ENCODE measurements around the gene ZBTB20.

ZBTB20 gene

GRCh38 chr3:114632757-114633424 is 514.2 kb downstream of the ZBTB20 start:
- no peak for DNase-seq (ENCODE audit: low read depth in 2 of 2)

- DNase-seq (ENCODE audit: low read depth in 2 of 2): no peak
These were observed 519.3 kb downstream of the ZBTB20 start for GRCh38 chr3:114627770-114628169.

GRCh38 chr3:114626751-114627150 is 520.3 kb downstream of the ZBTB20 start:
- no peak for DNase-seq (ENCODE audit: low read depth in 2 of 2)

DNA sequence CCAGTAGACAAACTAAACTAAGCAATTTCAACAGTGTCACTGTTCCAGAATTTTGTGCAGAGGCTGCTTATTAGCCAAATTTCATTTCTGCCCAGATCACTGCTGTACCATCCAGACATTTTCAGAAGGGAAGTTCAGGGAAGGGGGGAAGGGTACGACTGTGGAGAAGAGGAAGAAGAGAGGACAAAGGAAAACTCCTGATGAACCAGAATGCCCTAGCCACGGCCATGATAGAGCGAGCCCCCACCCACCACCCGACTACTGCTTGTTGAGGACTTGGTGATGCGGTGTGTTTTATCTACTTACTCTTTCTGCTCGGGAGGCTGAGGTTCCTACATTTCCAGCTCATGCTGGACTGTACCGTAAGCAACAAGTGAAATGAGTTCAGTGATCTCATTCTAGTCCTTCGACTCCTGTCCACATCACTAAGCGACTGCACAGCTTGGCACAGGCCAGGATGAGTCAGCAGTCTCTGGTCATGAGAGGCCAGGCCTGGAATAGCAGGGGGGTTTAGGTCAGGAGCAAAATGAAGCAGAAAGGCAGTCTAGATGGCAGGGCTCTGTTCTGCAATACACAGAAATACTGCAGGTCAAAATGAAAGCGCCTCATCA is 522.4 kb downstream of the ZBTB20 start:
- DNase-seq (ENCODE audit: low read depth in 2 of 2): peak; percentile 62 to 65

DNA sequence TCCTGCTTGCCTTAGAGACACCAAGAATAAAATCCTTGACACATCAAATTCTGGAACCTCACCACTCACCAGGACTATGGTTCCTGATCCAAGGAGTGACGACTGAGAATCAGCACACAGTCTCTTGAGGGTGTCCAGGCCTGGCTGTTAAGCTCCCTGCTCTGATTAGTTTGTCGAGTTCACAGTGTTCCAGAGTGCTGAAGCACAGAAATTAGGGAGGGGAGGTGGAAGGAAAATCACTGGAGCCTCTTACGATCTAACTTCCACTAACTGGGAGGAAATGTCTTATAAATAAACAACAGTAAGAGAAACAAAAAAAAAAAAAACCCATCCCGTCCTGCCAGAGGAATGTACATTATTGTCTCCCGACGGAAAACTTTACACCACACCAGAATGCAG is 523.0 kb downstream of the ZBTB20 start:
- DNase-seq (ENCODE audit: low read depth in 2 of 2): no peak

- DNase-seq (ENCODE audit: low read depth in 2 of 2): no peak
These were observed 523.6 kb downstream of the ZBTB20 start for GRCh38 chr3:114623420-114624046.

GRCh38 chr3:114622001-114622400 is 525.1 kb downstream of the ZBTB20 start:
- DNase-seq (ENCODE audit: low read depth in 2 of 2): no peak

DNA sequence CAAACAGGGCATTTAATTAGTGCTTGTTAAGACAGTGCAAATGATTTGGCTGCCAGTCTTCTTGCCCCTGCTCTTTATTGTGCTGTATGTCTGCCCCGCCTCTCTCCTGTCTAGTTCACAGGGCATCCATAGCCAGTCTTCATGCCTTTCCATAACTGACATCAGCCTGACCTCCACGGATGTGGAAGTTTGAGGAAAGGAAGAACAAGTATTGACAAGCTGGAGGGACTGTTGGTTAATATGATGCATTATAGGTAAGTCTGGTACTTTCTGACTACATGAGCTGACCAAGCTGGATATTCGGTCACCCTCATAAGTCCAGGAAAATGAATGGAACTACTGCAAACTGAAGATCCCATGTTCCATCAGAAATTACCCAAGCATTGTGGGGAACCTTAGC is 527.3 kb downstream of the ZBTB20 start:
- DNase-seq (ENCODE audit: low read depth in 2 of 2): no peak

DNA sequence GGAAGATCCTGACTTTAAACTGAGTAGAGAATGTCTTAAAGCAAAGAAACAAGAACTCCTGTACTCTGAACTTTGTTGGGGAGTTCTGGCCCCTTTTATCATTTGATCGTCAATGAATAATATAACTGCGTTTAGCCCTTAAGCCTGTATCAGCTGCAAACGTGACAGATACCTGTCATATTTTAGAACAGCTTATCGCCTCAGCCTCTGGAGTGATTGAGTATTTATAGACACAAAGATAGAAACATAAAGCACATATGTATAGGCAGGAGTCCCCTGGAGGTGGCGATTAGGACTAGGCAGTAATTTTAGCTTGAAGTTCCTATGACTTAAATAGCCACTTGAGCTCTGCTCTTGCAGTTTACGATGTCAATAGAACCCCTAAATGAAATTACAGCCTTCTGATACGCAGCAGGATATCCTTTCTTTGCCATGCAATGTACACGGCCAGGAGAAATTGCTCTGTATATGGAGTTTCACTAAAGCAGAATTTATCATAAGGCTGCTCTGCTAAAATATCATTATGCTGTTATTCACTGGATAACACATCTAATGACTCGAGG is 531.5 kb downstream of the ZBTB20 start:
- DNase-seq (ENCODE audit: low read depth in 2 of 2): no peak

DNA sequence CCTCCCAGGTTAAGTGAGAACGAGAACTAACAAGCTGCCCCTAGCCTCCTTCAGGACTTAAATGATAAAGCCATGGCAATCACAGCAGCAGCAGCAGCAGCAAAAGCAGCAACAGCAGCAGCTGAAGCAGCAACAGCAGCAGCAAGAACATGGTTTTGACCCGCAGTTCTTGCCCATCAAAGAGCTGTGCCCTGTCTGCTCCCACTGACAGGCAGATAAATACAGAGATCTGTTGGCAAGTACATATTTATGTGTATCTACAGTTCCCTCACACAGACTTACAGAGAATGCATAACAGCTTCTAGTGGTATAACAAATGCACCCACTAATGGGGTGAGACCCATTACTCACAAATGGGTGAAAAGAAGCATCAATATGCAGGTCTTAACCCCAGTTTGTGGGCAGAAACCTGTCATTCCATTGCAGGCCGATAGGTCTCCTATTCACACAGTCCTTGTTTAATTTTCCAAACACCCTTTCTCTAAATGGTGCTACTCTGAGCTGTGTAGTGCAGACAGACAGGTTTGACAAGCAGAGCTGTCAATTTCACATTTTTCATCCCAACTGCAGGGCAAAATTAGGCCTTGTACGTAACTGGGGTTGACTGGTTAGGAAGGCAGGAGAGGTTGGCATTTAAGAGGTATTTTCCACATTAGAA is 537.0 kb downstream of the ZBTB20 start:
- no peak for DNase-seq (ENCODE audit: low read depth in 2 of 2)

- DNase-seq (ENCODE audit: low read depth in 2 of 2): peak; percentile 80 to 81
These were observed 538.8 kb downstream of the ZBTB20 start for GRCh38 chr3:114608293-114608692.

GRCh38 chr3:114606336-114606735 is 540.8 kb downstream of the ZBTB20 start:
- no peak for DNase-seq (ENCODE audit: low read depth in 2 of 2)

DNA sequence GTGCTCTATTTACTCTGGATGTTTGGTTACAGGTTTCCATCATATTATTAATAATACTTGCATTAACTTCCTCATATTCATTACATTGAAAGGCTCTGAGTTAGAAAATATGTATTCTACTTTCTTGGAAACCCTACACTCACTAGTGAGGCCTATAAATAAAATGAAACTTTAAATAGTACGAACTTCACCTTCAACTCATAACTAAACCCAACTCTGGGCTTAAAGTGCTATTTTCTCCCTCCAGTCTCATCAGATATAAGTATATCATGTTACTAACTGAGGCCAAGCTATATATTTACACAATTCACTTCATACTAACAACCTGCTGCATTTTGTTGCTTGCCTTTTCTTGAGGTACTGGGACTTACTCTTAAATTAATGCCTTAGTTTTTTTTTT is 546.5 kb downstream of the ZBTB20 start:
- no peak for DNase-seq (ENCODE audit: low read depth in 2 of 2)

- no peak for DNase-seq (ENCODE audit: low read depth in 2 of 2)
These were observed 549.2 kb downstream of the ZBTB20 start for GRCh38 chr3:114597871-114598270.

DNA sequence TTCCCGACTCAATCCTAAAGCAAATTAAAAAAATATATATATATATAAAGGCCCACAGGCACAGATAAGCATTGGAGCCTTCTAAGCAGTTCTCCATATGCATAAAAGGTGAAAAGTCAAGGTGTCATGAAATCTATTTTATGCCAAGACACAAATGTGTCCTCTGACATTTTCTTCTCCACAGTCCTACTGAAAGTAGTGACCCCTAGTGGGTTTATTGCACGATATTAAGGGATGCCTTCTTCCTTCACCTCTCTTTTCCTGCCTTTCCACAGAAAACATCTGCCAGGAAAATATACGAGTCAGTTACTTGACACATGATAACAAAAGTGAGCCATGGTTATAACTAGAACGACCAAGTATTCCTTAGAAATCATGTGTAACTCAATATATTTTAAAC is 550.1 kb downstream of the ZBTB20 start:
- DNase-seq (ENCODE audit: low read depth in 2 of 2): no peak

GRCh38 chr3:114596147-114596546 is 550.9 kb downstream of the ZBTB20 start:
- no peak for DNase-seq (ENCODE audit: low read depth in 2 of 2)

DNA sequence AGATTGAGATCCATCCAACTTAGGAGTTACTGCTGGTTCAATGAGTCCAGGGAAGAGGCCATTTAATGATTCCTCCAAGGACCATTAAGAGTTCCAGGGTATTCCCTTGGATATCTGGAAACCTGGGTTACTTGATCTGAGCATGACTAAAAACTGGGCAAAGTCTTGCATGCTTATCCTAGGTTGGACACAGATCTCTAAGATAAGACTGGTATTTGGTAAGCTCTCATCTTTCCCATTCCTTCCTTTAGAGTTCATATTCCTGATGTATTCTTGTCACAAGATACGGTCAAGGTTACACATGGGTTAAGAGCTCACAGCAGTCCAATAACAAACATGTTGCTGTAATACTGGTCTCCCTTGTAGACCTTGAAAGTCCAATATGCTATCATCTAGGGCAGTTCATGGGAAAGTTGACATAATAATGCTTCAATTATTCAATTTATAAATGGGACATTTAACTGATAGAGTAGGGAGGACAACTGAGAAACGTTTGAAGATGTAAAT is 551.5 kb downstream of the ZBTB20 start:
- no peak for DNase-seq (ENCODE audit: low read depth in 2 of 2)

DNA sequence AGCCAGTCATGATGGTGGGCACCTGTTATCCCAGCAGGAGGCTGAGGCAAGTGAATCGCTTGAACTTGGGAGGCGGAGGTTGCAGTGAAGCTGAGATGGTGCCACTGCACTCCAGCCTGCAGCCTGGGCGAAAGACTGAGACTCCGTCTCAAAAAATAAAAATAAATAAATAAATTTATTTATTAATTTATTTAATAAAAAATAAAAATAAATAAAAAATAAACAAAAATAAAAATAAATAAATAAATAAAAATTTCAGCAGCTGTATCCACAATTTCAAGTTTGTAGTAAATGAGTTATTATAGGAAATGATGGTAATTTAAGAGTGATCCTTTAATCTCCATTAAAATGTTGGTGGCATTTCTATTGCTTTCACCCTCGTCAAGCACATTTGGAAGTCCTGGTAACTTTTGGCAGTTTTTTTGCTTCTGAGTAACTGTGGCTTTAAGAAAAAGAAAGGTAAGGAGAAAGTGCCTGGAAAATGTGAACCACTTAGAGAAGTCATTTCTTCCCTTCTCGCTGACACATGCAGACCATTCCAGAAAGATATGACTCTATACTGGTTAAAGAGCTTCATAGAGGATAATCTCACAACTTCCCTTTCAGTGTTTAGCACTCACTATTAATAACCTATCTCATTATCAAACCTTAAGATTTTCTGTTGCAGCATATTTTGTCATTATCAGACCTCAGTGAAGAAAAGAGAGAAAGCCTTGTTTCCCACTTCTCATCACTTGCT is 556.6 kb downstream of the ZBTB20 start:
- DNase-seq (ENCODE audit: low read depth in 2 of 2): no peak

GRCh38 chr3:114587986-114588385 is 559.1 kb downstream of the ZBTB20 start:
- no peak for DNase-seq (ENCODE audit: low read depth in 2 of 2)

DNA sequence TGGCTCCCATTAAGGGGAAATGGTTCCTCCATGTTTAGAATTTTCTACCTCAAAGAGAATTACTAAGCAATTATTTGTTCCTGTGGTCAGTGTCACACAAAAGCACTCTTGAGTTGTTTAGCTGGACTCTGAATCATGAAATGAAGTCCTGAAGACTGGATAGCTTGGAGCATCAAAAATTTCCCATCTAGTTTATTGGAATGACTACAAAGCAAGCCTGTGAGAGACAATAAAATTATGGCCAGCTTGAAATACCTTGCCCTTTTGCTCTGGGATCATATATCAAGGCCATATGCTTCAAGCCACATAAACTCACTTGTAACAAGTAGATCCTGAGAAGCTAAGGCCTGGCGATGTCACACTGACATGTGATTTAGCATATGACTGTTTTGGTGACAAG is 561.0 kb downstream of the ZBTB20 start:
- DNase-seq (ENCODE audit: low read depth in 2 of 2): no peak

GRCh38 chr3:114585687-114586086 is 561.4 kb downstream of the ZBTB20 start:
- no peak for DNase-seq (ENCODE audit: low read depth in 2 of 2)
